Activated T-cell treated with anti-CD3 and anti-CD28 coated beads for 24 hours (primary cell): ENCODE measurements around the gene NDUFA13.

Source experiments
- DNase-seq: peaks from one replicate; pipeline ENCODE4 v3.0.0-alpha.2; 2020; ENCODE audit warnings: low read depth

NDUFA13 gene

GRCh38 chr19:19510432-19510831 lies 5.6 kb upstream of the NDUFA13 start:
- no peak for DNase-seq

- DNase-seq = no peak
Measured at GRCh38 chr19:19513682-19514081, 2.3 kb upstream of the NDUFA13 start.

GRCh38 chr19:19514215-19514657 lies 1.8 kb upstream of the NDUFA13 start:
- no peak for DNase-seq

- no peak for DNase-seq
Measured at GRCh38 chr19:19514881-19515641, 964 bp upstream of the NDUFA13 start, which contains the start of gene TSSK6. TSS of gene TSSK6 (minus strand) at chr19:19515548. CDS start at chr19:19515427, 121 bp downstream.

GRCh38 chr19:19517235-19517619 lies 1.2 kb downstream of the NDUFA13 start:
- no peak for DNase-seq

- DNase-seq = no peak
Measured at GRCh38 chr19:19520989-19521388, 5.0 kb downstream of the NDUFA13 start.

- no peak for DNase-seq
Measured at GRCh38 chr19:19523177-19523576, 7.2 kb downstream of the NDUFA13 start.

GRCh38 chr19:19524053-19524452 lies 8.0 kb downstream of the NDUFA13 start:
- no peak for DNase-seq

- no peak for DNase-seq
Measured at GRCh38 chr19:19525611-19526380, 9.8 kb downstream of the NDUFA13 start.

GRCh38 chr19:19526581-19527370 lies 10.8 kb downstream of the NDUFA13 start:
- DNase-seq = no peak

- no peak for DNase-seq
Measured at GRCh38 chr19:19527371-19527656, 11.3 kb downstream of the NDUFA13 start.

- no peak for DNase-seq
Measured at GRCh38 chr19:19527674-19528625, 11.9 kb downstream of the NDUFA13 start.

- DNase-seq = no peak
Measured at GRCh38 chr19:19528721-19529490, 12.9 kb downstream of the NDUFA13 start, which contains the start of gene YJEFN3. TSS of gene YJEFN3 (plus strand) at chr19:19528911. CDS start at chr19:19528933, 22 bp downstream.

- DNase-seq = no peak
Measured at GRCh38 chr19:19529783-19530422, 13.9 kb downstream of the NDUFA13 start.

GRCh38 chr19:19530423-19530804 lies 14.4 kb downstream of the NDUFA13 start:
- DNase-seq = no peak

GRCh38 chr19:19530889-19531288 lies 14.9 kb downstream of the NDUFA13 start:
- DNase-seq = no peak

- DNase-seq = peak; percentile 76
Measured at GRCh38 chr19:19531951-19532805, 16.2 kb downstream of the NDUFA13 start.

GRCh38 chr19:19532806-19533701 lies 17.0 kb downstream of the NDUFA13 start:
- DNase-seq = no peak
